ENCODE data around the gene LPP.

- TF ChIP-seq CEBPB (IDR thresholded peaks at IDR 0.05; ENCODE audit: borderline replicate concordance in 1 of 2, low read depth in 2 of 2, low read length in 2 of 2) (no peak), ASH2L (IDR thresholded peaks at IDR 0.05; ENCODE audit: borderline replicate concordance, low read depth) (no peak), TCF7 (IDR thresholded peaks at IDR 0.05; ENCODE audit: borderline replicate concordance) (no peak), RFX5 (IDR thresholded peaks at IDR 0.05; ENCODE audit: low read depth, low read length) (no peak), CTCF (IDR thresholded peaks at IDR 0.05 in 2 of 3, conservative IDR thresholded peaks at IDR 0.05 in 1 of 3; ENCODE audit: control insufficient read depth in 2 of 3, extremely low read depth in 1 of 3, insufficient read depth in 1 of 3, low read depth in 3 of 3, low read length in 3 of 3) (no peak), MLLT1 (IDR thresholded peaks at IDR 0.05) (no peak), EP300 (IDR thresholded peaks at IDR 0.05; ENCODE audit: borderline replicate concordance in 1 of 2, control insufficient read depth in 1 of 2, low read depth in 2 of 2, low read length in 2 of 2) (no peak), TARDBP (IDR thresholded peaks at IDR 0.05; ENCODE audit: borderline replicate concordance) (no peak), POLR2A (IDR thresholded peaks at IDR 0.05; ENCODE audit: low read depth, low read length) (no peak), RAD21 (IDR thresholded peaks at IDR 0.05; ENCODE audit: insufficient read depth, low read depth, low read length) (no peak)
These were observed 101.2 kb downstream of the LPP start for GRCh38 chr3:188255190-188255589.

All from GM12878 (cell line).